H9 (cell line): ENCODE results near the gene RNF31. TPM values are rescaled to one million over a fixed set of nuclear protein-coding genes. Genes with fewer than 3 reads are reported as not detected.

Source experiments
- DNase-seq: peaks from one replicate; pipeline ENCODE4 v3.0.0-alpha.2; 2017
- H2AFZ ChIP-seq: one replicate; pipeline ENCODE4 v1.6.1; 2013; ENCODE audit warnings: mild to moderate bottlenecking, low read length, control low read depth, moderate library complexity
- H2AK5ac ChIP-seq: 2 replicates; pipeline ENCODE4 v1.6.1; 2013; ENCODE audit warnings: low read length, control low read depth, mixed read lengths; ENCODE audit not compliant: insufficient read length
- H2BK120ac ChIP-seq: one replicate; pipeline ENCODE4 v1.6.1; 2013; ENCODE audit warnings: low read depth, mild to moderate bottlenecking, low read length, control low read depth, inconsistent platforms; ENCODE audit not compliant: poor library complexity, severe bottlenecking
- H2BK12ac ChIP-seq: 2 replicates; pipeline ENCODE4 v1.6.1; 2013; ENCODE audit warnings: low read length, control low read depth, mixed read lengths, low read depth; ENCODE audit not compliant: insufficient read length
- H2BK15ac ChIP-seq: 2 replicates; pipeline ENCODE4 v1.6.1; 2013; ENCODE audit warnings: low read depth, low read length, control low read depth
- H2BK20ac ChIP-seq: one replicate; pipeline ENCODE4 v1.6.1; 2013; ENCODE audit warnings: low read depth, mild to moderate bottlenecking, low read length, control low read depth, inconsistent platforms; ENCODE audit not compliant: poor library complexity, severe bottlenecking
- H2BK5ac ChIP-seq: 2 replicates; pipeline ENCODE4 v1.6.1; 2013; ENCODE audit warnings: low read length, control low read depth, mixed read lengths; ENCODE audit not compliant: insufficient read length
- H3K14ac ChIP-seq: 2 replicates; pipeline ENCODE4 v1.6.1; 2013; ENCODE audit warnings: low read length, control low read depth; ENCODE audit not compliant: insufficient read depth
- H3K18ac ChIP-seq: 2 replicates; pipeline ENCODE4 v1.6.1; 2013; ENCODE audit warnings: low read depth, mild to moderate bottlenecking, mixed read lengths, low read length, control low read depth; ENCODE audit not compliant: insufficient read length
- H3K23ac ChIP-seq: 2 replicates; pipeline ENCODE4 v1.6.1; 2013; ENCODE audit warnings: low read length, control low read depth, mixed read lengths, low read depth; ENCODE audit not compliant: insufficient read length
- H3K23me2 ChIP-seq: 2 replicates; pipeline ENCODE4 v1.6.1; 2013; ENCODE audit warnings: low read depth, mild to moderate bottlenecking, mixed read lengths, low read length, control low read depth; ENCODE audit not compliant: insufficient read length, poor library complexity, severe bottlenecking
- H3K27ac ChIP-seq: 2 replicates; pipeline ENCODE4 v1.5.1; 2013; ENCODE audit warnings: low read length, control low read depth, mixed read lengths, low read depth; ENCODE audit not compliant: insufficient read length
- H3K27me3 ChIP-seq: 2 replicates; pipeline ENCODE4 v1.6.1; 2013; ENCODE audit warnings: low read length, control low read depth, inconsistent platforms; ENCODE audit not compliant: insufficient read depth
- H3K4ac ChIP-seq: 2 replicates; pipeline ENCODE4 v1.6.1; 2013; ENCODE audit warnings: low read depth, mild to moderate bottlenecking, control low read depth, inconsistent platforms, low read length, moderate library complexity
- H3K4me1 ChIP-seq: 2 replicates; pipeline ENCODE4 v1.6.1; 2013; ENCODE audit warnings: low read length, control low read depth, inconsistent platforms; ENCODE audit not compliant: insufficient read depth
- H3K4me2 ChIP-seq: 2 replicates; pipeline ENCODE4 v1.6.1; 2013; ENCODE audit warnings: low read length, control low read depth, mixed read lengths; ENCODE audit not compliant: insufficient read length, insufficient read depth
- H3K56ac ChIP-seq: 2 replicates; pipeline ENCODE4 v1.6.1; 2013; ENCODE audit warnings: low read depth, mild to moderate bottlenecking, mixed read lengths, low read length, control low read depth; ENCODE audit not compliant: insufficient read length
- H3K79me1 ChIP-seq: 2 replicates; pipeline ENCODE4 v1.6.1; 2013; ENCODE audit warnings: low read depth, mild to moderate bottlenecking, moderate library complexity, low read length, control low read depth, inconsistent platforms; ENCODE audit not compliant: insufficient read depth, poor library complexity, severe bottlenecking
- H3K79me2 ChIP-seq: 2 replicates; pipeline ENCODE4 v1.6.1; 2013; ENCODE audit warnings: low read length, control low read depth, inconsistent platforms; ENCODE audit not compliant: insufficient read depth
- H3K9ac ChIP-seq: 2 replicates; pipeline ENCODE4 v1.6.1; 2013; ENCODE audit warnings: low read length, control low read depth, mixed read lengths; ENCODE audit not compliant: insufficient read length; ENCODE audit errors: extremely low read depth
- H3K9me3 ChIP-seq: one replicate; pipeline ENCODE4 v1.6.1; 2013; ENCODE audit warnings: low read depth, low read length, inconsistent platforms; ENCODE audit not compliant: control insufficient read depth
- H3T11ph ChIP-seq: one replicate; pipeline ENCODE4 v1.6.1; 2013; ENCODE audit warnings: mild to moderate bottlenecking, low read length, control low read depth, inconsistent platforms
- H4K20me1 ChIP-seq: one replicate; pipeline ENCODE4 v1.6.1; 2013; ENCODE audit not compliant: control insufficient read depth, insufficient read length, insufficient read depth
- H4K5ac ChIP-seq: 2 replicates; pipeline ENCODE4 v1.6.1; 2013; ENCODE audit warnings: low read depth, mild to moderate bottlenecking, mixed read lengths, low read length, control low read depth; ENCODE audit not compliant: insufficient read length
- H4K8ac ChIP-seq: replicated peaks from 2 replicates; pipeline ENCODE4 v1.6.1; 2013; ENCODE audit warnings: low read length, control low read depth, mixed read lengths, low read depth; ENCODE audit not compliant: insufficient read length
- H4K91ac ChIP-seq: 2 replicates; pipeline ENCODE4 v1.6.1; 2013; ENCODE audit warnings: low read depth, mild to moderate bottlenecking, moderate library complexity, mixed read lengths, low read length, control low read depth; ENCODE audit not compliant: insufficient read length
- H3K27ac Mint-ChIP-seq, 3 experiments: 2 replicates in 2 of 3; 3 replicates in 1 of 3; pipeline ENCODE4 v1.8.0; 2020 to 2021; ENCODE audit warnings: mixed read lengths in 3 of 3, mild to moderate bottlenecking in 1 of 3, moderate library complexity in 1 of 3
- H3K27me3 Mint-ChIP-seq: 2 replicates; pipeline ENCODE4 v1.8.0; 2021; ENCODE audit warnings: low read depth, mild to moderate bottlenecking, moderate library complexity, mixed read lengths
- H3K36me3 Mint-ChIP-seq, 3 experiments: 2 replicates in 2 of 3; 3 replicates in 1 of 3; pipeline ENCODE4 v1.8.0; 2020 to 2021; ENCODE audit warnings: low read depth in 3 of 3, mixed read lengths in 3 of 3; ENCODE audit not compliant: insufficient read depth in 1 of 3
- H3K4me1 Mint-ChIP-seq, 2 experiments: 2 replicates each; pipeline ENCODE4 v1.8.0; 2020; ENCODE audit warnings: mixed read lengths in 2 of 2
- H3K4me3 Mint-ChIP-seq, 2 experiments: 2 replicates in 1 of 2; 3 replicates in 1 of 2; pipeline ENCODE4 v1.8.0; 2020 to 2021; ENCODE audit warnings: mild to moderate bottlenecking in 2 of 2, mixed read lengths in 2 of 2, moderate library complexity in 1 of 2
- H3K9me3 Mint-ChIP-seq, 2 experiments: 2 replicates in 1 of 2; 3 replicates in 1 of 2; pipeline ENCODE4 v1.8.0; 2020; ENCODE audit warnings: mild to moderate bottlenecking in 2 of 2, mixed read lengths in 2 of 2, moderate library complexity in 1 of 2
- WGBS: extraction: QIAGEN DNeasy Blood & Tissue Kit; methylation state at CpG from one replicate; pipeline ENCODE4 v1.1.7; 2013; ENCODE audit warnings: missing lambda C conversion rate, low lambda C conversion rate, mixed read lengths; ENCODE audit not compliant: insufficient read length; ENCODE audit errors: extremely low coverage; 5-methylcytosine and 5-hydroxymethylcytosine counted together
- total RNA-seq: library from RNA; stranded (reverse); gene quantifications from 2 replicates; pipeline ENCODE4 v1.2.1, GENCODE V29; 2021
- TF ChIP-seq, protein P1 (sequence below): fragments of 200-600 bp; sonication (generic); conservative IDR thresholded peaks from 3 replicates; pipeline ENCODE4 v1.8.0; 2021; ENCODE audit warnings: antibody characterized with exemption, mild to moderate bottlenecking

Gene RNF31
- total RNA-seq, 1 experiment from 2014 or later, result 87.3 TPM

DNA sequence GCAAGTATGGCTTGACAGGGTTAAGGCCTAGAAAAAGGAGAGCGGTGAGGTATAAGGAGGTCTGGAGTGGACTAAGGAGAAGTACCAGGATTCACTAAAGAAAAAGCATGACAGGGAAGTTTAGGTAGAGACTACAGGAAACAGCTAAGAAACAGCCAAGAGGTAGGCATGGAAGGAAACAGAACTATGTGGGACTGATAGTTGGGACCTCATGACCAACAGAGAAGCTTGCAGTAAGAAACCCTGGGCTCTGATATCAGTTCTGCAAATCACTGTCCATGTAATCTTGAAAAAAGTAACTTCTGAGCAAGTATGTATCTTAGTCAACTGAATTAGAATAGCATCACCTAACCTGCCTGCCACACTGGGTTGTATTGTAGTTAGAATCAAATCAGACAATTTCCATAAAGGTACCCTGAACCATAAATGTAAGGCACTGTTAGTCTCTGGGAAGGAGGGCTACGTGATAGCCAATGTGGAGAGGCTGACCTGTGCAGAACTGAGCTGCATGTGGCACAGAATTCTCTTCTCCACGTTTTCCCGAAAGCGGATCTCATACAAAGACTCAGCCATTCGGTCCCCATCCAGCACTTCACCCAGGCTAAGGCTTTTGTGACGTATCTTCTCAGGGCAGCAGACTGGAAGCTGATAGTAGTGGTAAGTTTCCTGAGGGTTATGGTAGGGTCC is 47.0 kb downstream of the RNF31 start:
- H2BK5ac ChIP-seq, result no peak overlapping the region
- H3K9ac ChIP-seq, result no peak overlapping the region
- H4K8ac ChIP-seq, result no peak overlapping the region
- H3K27me3 ChIP-seq, result no peaks in the 10 kb centered on the region
- Mint-ChIP-seq H3K36me3 (peaks cover 13 to 47% (median 45%) of the 10 kb centered on the region in 3 experiments), H3K4me3 (peak overlapping the region; percentile 92 to 98), H3K27me3 (no peaks in the 10 kb centered on the region), H3K9me3 (no peaks in the 10 kb centered on the region), H3K4me1 (peaks cover 26 to 31% of the 10 kb centered on the region in 2 experiments), H3K27ac (no peak overlapping the region)
- H3K23me2 ChIP-seq, result peaks cover 8% of the 10 kb centered on the region
- H3K4me2 ChIP-seq, result peak overlapping the region; percentile 71
- H3T11ph ChIP-seq, result no peak overlapping the region
- H2BK20ac ChIP-seq, result no peak overlapping the region
- no peak overlapping the region for H3K27ac ChIP-seq
- H4K20me1 ChIP-seq, result no peaks in the 10 kb centered on the region
- WGBS, result no CpG with 5 or more reads among the region's 7 CpGs
- H3K4ac ChIP-seq, result no peak overlapping the region
- no peaks in the 10 kb centered on the region for H3K79me2 ChIP-seq
- H2BK12ac ChIP-seq, result no peak overlapping the region
- H3K14ac ChIP-seq, result no peak overlapping the region
- H3K18ac ChIP-seq, result no peak overlapping the region
- H2AK5ac ChIP-seq, result no peak overlapping the region
- H2BK15ac ChIP-seq, result no peak overlapping the region; the same call in 1 of the 2 replicates
- no peak overlapping the region for H4K91ac ChIP-seq
- H2BK120ac ChIP-seq, result no peak overlapping the region
- no peaks in the 10 kb centered on the region for H3K79me1 ChIP-seq
- H4K5ac ChIP-seq, result no peak overlapping the region
- no peak for DNase-seq
- no peak overlapping the region for H3K23ac ChIP-seq
- H3K4me1 ChIP-seq, result no peaks in the 10 kb centered on the region
- no peak overlapping the region for H3K56ac ChIP-seq
- TF ChIP-seq, protein P1, sequence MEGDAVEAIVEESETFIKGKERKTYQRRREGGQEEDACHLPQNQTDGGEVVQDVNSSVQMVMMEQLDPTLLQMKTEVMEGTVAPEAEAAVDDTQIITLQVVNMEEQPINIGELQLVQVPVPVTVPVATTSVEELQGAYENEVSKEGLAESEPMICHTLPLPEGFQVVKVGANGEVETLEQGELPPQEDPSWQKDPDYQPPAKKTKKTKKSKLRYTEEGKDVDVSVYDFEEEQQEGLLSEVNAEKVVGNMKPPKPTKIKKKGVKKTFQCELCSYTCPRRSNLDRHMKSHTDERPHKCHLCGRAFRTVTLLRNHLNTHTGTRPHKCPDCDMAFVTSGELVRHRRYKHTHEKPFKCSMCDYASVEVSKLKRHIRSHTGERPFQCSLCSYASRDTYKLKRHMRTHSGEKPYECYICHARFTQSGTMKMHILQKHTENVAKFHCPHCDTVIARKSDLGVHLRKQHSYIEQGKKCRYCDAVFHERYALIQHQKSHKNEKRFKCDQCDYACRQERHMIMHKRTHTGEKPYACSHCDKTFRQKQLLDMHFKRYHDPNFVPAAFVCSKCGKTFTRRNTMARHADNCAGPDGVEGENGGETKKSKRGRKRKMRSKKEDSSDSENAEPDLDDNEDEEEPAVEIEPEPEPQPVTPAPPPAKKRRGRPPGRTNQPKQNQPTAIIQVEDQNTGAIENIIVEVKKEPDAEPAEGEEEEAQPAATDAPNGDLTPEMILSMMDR, result no peak
- no peaks in the 10 kb centered on the region for H3K9me3 ChIP-seq
- H2AFZ ChIP-seq, result no peak overlapping the region
